GM18507 (cell line): Measurements from ENCODE around the gene FGF22.

ENCODE experiments used
- DNase-seq: peaks from one replicate; pipeline ENCODE4 v3.0.0; 2011; ENCODE audit warnings: low read depth; ENCODE audit not compliant: insufficient read length; ENCODE audit errors: extremely low spot score
- FAIRE-seq: peaks from 2 replicates; lab custom pipeline; 2011; peaks lifted over from hg19 to GRCh38; lab: Jason Lieb, UNC

The FGF22 gene

GRCh38 chr19:688992-689391 lies 49.3 kb downstream of the FGF22 start:
- no peak for FAIRE-seq

GRCh38 chr19:690203-690602 lies 50.5 kb downstream of the FGF22 start:
- no peak for FAIRE-seq
- DNase-seq: no peak

More at GRCh38 chr19:688992-689391, 49.3 kb downstream of the FGF22 start:
- no peak for DNase-seq
